Eye (tissue), 1 donor: ENCODE data around the gene TAS1R1.
"Not testable (repeated sequence)": the region's sequence is repeated elsewhere in the genome, so short reads cannot be mapped to it uniquely, and the experiment has no call there.

Experiments
- DNase-seq: peaks from one replicate; pipeline ENCODE4 v3.0.0-alpha.2; 2015

TAS1R1 gene

GRCh38 chr1:6523566-6523965 lies 31.5 kb upstream of the TAS1R1 start:
- peak; percentile 48 for DNase-seq

- no peak for DNase-seq
Measured at GRCh38 chr1:6526316-6526715, 28.8 kb upstream of the TAS1R1 start.

GRCh38 chr1:6528492-6528891 lies 26.6 kb upstream of the TAS1R1 start:
- DNase-seq: no peak

DNA sequence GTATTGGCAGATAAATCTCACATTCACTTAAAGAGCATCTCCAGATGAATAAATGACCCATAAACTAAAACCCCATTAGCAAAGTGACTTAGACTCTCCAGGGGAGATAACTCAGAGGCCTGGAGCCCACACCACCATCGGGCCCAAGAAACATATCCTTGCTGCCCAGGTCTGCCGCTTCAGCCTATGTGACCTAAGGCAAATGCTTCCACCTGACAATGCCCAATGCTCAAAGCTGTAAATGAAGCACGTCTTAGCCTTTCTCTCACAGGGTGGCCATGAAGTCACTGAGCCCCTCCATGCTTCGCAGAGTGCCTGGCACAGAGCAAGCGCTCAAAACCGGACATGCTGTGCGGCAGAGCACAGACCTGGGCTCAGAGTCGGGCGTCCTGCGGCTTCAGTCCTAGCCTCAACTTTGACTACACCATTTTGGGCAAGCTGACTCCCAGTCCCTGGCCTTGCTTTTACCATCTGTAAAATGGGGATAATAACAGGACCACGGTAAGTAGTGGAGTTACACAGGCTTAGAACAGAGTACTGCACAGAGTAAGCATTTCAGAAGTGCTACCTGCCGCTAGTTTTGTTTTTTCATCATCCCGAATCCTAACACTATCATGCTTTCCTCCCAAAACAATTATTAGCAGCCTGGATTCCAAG lies 24.5 kb upstream of the TAS1R1 start:
- no peak for DNase-seq

GRCh38 chr1:6531996-6532395 lies 23.1 kb upstream of the TAS1R1 start:
- no peak for DNase-seq

- DNase-seq: no peak
Measured at GRCh38 chr1:6534248-6534822, 20.8 kb upstream of the TAS1R1 start.

DNA sequence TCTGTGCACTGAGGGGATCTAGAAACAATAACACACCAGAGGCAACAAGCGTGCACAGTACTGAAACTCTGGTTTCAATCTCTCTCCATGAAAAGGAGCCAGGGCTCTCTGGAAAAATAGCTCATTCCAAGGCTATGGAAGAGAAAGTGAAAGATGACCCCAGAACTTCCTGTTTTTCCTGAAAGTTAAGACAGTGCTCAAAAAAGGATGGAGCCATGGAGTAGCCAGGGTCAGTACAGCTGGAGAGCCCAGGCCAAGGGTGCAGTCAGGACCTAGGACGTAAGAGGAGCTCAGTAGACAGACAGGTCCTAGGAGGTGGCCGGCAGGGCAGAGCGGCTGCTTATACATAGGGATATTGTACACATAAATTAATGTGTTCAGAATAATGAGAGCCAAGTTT lies 19.9 kb upstream of the TAS1R1 start:
- DNase-seq: no peak

- no peak for DNase-seq
Measured at GRCh38 chr1:6536291-6536690, 18.8 kb upstream of the TAS1R1 start.

- no peak for DNase-seq
Measured at GRCh38 chr1:6538956-6539355, 16.2 kb upstream of the TAS1R1 start.

GRCh38 chr1:6544831-6545230 lies 10.3 kb upstream of the TAS1R1 start:
- no peak for DNase-seq

DNA sequence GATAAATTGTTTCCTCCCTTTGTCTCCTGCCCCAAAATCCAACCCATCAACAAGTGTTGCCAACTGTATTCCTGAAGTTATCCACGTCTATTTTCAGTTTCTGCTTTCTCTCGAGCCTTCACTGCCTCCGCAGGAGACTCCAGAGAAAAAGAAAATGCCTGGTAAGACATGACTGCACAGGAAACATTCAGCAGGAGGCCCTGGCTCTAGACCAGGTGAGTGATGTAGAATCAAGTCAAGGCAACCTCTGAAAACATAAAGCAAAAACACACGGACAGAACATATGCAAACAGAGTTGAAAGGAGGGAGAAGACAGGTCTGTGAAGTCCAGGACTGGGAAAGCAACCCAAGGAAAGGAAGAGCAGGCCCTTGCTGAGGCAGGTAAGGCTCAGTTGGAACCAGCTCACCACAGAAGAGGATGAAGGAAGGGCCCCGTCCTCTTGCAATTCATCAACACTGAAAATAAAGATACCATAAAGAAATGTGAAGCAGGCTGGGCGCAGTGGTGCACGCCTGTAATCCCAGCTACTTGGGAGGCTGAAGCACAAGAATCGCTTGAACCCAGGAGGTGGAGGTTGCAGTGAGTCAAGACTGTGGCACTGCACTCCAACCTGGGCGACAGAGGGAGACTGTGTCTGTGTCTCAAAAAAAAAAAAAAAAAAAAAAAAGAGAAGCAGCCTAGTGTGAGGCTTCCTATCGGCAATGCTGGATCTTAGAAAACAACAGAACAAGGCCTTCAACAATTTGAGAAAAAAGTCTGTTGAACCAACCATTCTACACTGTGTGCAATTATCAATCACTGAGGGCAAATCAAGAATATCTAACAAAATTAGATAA lies 9.6 kb upstream of the TAS1R1 start:
- no peak for DNase-seq

DNA sequence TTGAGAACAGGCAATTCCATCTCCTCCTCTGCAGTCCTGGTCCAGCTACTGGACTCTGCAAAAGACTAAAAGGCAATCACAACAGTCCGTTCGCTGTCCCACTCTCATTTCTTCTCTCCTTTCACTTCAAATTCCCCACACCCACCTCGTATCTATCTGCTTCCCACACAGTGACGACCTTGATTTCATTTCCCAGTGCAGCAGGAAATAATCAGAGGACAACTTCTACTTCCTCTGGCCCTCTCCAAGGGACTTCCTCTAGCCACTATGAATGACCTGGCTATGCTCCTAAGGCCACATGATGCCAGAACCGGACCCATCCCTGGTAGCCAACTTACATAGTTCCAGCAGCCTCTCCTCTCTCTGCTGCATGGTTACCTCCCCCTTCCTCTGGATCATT lies 8.8 kb upstream of the TAS1R1 start:
- DNase-seq: no peak

DNA sequence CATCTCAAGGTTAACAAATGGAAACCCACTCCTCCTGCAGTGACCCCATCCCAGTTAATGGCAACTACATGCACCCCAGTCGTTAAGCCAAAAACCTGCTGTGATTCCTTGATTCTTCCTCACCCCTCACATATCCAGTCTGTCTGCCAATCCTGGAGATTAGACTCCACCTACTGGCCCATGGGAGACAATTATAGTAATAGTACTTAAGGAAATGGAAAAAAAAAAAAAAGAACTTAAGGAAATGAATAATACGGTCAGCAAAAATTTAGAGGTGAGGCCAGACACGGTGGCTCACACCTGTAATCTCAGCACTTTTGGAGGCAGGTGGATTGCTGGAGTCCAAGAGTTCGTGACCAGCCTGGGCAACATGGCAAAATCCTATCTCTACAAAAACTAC lies 7.8 kb upstream of the TAS1R1 start:
- DNase-seq: no peak

DNA sequence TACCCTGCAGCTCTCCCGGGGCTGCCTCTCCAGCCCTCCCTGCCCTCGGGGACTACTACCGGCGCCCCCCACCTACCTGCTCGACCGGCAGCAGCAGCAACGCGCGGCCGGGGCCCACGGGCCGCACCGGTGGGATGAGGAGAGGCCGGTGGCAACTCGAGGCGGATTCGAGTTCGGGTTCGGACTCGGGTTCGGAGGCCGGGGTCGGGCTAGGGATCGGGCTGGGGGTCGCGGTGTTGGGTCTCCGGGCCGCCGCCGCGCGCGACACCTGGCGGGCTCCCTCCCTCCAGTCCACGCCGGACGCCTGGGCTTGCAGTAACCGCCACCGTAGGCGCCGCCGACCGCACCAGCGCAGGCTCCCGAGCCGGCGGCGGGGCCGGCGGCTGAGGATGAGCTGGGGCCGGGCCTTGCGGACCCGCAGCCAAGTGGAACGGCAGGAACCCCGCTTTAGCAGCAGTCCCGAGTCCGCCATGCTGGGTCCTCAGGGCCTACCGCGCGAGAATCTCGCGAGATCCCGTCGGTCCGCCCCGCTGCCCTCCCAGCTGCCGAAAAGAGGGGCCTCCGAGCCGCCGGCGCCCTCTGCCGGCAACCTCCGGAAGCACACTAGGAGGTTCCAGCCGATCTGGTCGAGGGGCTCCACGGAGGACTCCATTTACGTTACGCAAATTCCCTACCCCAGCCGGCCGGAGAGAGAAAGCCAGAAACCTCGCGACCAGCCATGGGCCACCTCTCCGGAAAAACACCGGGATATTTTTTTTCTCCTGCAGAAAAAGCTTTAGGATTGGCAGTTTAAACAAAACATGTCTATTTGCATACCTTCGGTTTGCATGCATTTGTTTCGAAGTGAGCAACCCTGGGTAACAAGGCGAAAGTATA lies 838 bp upstream of the TAS1R1 start, which contains the start of gene NOL9:
Gene NOL9 (minus strand): TSS at position 483 of the 876 bp plus-strand sequence. CDS start 11 bp downstream, at position 472.
- peak; percentile 97 for DNase-seq

DNA sequence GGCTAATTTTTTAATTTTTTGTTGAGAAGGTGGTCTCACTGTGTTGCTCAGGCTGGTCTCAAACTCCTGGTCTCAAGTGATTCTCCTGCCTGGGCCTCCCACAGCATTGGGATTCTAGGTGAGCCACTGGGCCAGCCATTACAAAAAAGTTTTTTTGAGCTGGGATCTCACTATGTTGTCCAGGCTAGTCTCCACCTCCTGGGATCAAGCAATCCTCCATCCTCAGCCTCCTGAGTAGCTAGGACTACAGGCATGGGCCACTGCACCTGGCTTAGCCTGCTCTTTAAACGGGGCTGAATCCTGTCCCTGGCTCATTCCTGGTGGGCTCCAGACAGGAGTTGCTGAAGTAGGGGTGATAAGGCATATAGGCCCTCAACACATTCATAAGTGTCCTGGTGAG lies 2.5 kb downstream of the TAS1R1 start:
- DNase-seq: no peak

- DNase-seq: not testable (repeated sequence)
Measured at GRCh38 chr1:6559161-6559560, 4.1 kb downstream of the TAS1R1 start.

GRCh38 chr1:6560267-6560666 lies 5.2 kb downstream of the TAS1R1 start:
- DNase-seq: no peak

DNA sequence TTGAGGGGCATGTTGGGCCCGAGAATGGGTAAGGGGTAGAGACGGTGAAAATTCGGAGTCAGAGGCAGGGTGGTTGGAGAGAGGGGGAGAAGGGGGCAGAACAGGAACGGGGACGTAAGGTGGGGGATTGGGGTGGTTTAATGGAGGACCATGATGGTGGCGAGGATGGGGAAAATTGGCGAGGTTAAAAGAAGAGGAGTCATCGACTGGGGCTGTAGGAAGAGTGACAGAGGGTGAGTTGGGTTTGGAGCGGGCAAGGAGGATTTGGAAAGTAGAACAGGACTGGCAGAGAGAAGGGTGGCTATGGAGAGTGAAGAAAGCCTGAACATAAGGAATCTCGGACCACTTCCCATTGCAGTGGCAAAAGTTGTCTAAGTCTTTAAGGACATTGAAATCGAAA lies 13.9 kb downstream of the TAS1R1 start:
- DNase-seq: no peak

DNA sequence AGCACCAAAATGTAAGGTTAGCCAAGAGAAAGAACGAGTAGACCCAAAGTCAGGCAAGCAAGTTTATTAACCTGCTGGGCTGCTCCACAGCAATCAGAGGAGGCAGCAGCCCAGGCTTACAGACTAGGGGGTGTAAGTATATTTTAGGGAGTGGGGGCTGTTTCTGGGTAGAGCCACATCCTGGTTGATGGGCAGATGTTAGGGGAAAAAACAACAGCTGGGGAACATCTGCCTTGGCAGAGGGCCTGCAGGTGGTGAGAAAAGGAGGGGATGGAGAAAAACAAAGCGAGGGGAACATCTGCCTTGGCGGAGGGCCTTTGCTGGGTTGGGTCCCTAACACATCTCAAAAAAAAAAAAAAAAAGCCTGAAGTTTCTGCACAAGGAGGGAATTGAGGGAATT lies 15.0 kb downstream of the TAS1R1 start:
- DNase-seq: no peak

DNA sequence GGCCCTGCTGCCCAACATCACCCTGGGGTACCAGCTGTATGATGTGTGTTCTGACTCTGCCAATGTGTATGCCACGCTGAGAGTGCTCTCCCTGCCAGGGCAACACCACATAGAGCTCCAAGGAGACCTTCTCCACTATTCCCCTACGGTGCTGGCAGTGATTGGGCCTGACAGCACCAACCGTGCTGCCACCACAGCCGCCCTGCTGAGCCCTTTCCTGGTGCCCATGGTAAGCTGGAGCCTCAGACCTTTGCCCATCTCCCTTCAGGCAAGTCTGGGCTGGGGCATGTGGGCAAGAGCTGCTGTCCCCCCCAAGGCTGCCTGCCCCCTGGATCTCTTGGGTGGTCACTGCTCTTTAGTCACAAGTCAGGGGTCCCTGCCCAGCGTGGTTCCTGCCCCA lies 15.9 kb downstream of the TAS1R1 start:
- no peak for DNase-seq

DNA sequence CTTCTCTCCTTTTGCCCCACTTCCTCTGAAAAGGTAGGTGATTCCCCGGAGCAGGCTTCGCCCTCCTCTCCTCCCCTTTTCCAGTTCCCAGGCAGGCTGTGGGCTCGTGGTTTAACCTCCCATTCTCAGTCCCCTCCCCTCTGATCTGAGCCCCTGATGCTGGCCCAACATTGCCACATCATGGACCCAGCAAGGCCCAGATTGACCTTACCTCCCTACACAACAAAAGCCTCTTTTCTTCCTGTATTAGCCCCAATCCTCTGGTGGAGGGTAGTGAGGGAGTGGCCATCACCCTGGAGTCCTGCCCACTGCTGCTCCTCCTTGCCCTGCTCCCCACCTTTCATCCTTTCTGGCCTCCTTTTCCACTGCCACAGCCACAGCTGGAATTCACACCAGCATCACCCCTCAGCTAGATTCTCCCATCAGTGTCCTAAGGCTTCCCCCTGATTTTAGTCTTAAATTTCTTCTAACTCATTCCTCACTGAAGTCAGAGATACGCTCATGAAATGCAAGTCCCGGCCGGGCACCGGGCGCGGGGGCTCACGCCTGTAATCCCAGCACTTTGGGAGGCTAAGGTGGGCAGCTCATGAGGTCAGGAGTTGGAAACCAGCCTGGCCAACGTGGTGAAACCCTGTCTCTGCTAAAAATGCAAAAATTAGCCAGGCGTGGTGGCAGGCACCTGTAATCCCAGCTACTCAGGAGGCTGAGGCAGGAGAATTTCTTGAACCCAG lies 17.7 kb downstream of the TAS1R1 start:
- DNase-seq: no peak

DNA sequence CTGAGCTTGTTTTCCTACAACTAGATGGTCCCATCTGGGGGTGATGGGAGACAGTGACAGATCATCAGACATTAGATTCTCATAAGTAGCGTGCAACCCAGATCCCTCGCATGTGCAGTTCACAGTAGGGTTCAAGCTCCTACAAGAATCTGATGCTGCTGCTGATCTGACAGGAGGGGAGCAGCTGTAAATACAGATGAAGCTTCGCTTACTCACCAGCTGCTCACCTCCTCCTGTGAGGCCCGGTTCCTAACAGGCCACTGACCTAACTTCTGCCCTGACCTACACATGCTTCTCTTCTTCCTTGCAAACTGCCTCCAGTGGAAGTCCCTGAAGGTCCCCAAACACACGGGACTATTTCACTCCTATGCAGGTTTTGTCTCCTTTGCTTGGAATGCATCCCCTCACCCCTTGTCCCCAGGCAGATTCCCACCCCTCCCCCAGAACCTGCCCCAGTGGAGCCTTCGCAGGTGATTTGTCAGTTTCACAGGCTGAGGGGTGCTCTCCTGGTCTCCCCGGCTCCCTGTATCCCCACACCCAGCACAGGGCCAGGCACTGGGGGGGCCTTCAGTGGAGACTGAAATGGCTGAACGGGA lies 19.0 kb downstream of the TAS1R1 start:
- DNase-seq: peak; percentile 17
